GM12873 (cell line): ENCODE results near the gene FUT8.

Source experiments
- CTCF ChIP-seq: IDR thresholded peaks from 2 replicates; pipeline ENCODE4 v1.5.1; 2012; ENCODE audit warnings: low read depth, mild to moderate bottlenecking, moderate library complexity, low read length, control low read depth; ENCODE audit not compliant: insufficient read depth; ENCODE audit errors: missing control alignments

Gene FUT8

GRCh38 chr14:65731933-65732506 lies 319.5 kb downstream of the FUT8 start:
- no peak for TF ChIP-seq CTCF

- TF ChIP-seq CTCF: no peak
Observed at GRCh38 chr14:65738339-65738738, 325.8 kb downstream of the FUT8 start.

GRCh38 chr14:65745396-65746190 lies 333.1 kb downstream of the FUT8 start:
- TF ChIP-seq CTCF: no peak

GRCh38 chr14:65748796-65749195 lies 336.3 kb downstream of the FUT8 start:
- TF ChIP-seq CTCF: no peak

GRCh38 chr14:65749287-65749686 lies 336.8 kb downstream of the FUT8 start:
- no peak for TF ChIP-seq CTCF

GRCh38 chr14:65750906-65751305 lies 338.4 kb downstream of the FUT8 start:
- no peak for TF ChIP-seq CTCF

GRCh38 chr14:65751510-65751909 lies 339.0 kb downstream of the FUT8 start:
- no peak for TF ChIP-seq CTCF
